Neural progenitor cell (in vitro differentiated cells): Measurements from ENCODE around the gene SHTN1. TPM values are rescaled to one million over a fixed set of nuclear protein-coding genes. Genes with fewer than 3 reads are reported as not detected.

Experiments
- DNase-seq: peaks from one replicate; pipeline ENCODE4 v3.0.0-alpha.2; 2016; ENCODE audit warnings: low spot score
- H2AFZ ChIP-seq: fragments of 200-600 bp; sonication (generic); replicated peaks from 2 replicates; pipeline ENCODE4 v1.6.1; 2016; ENCODE audit warnings: antibody characterized with exemption
- H3F3A ChIP-seq: fragments of 200-600 bp; sonication (generic); 2 replicates; pipeline ENCODE4 v1.6.1; 2016; ENCODE audit warnings: antibody characterized with exemption, low read depth
- H3K27ac ChIP-seq: fragments of 200-600 bp; sonication (generic); 2 replicates; pipeline ENCODE4 v1.5.1; 2016; ENCODE audit warnings: mild to moderate bottlenecking
- H3K27me3 ChIP-seq: fragments of 200-600 bp; sonication (generic); 2 replicates; pipeline ENCODE4 v1.6.1; 2016; ENCODE audit warnings: mild to moderate bottlenecking, moderate library complexity
- H3K36me3 ChIP-seq: fragments of 200-600 bp; sonication (generic); 2 replicates; pipeline ENCODE4 v1.5.1; 2016
- H3K4me1 ChIP-seq: fragments of 200-600 bp; sonication (generic); 2 replicates; pipeline ENCODE4 v1.6.1; 2016; ENCODE audit warnings: mixed run types
- H3K4me2 ChIP-seq: fragments of 200-600 bp; sonication (generic); 2 replicates; pipeline ENCODE4 v1.6.1; 2016
- H3K4me3 ChIP-seq: fragments of 200-600 bp; sonication (generic); 2 replicates; pipeline ENCODE4 v1.5.1; 2016
- H3K79me2 ChIP-seq: fragments of 200-600 bp; sonication (generic); 2 replicates; pipeline ENCODE4 v1.6.1; 2016; ENCODE audit warnings: low read depth
- H3K9ac ChIP-seq: fragments of 200-600 bp; sonication (generic); 2 replicates; pipeline ENCODE4 v1.6.1; 2016
- H3K9me3 ChIP-seq: fragments of 200-600 bp; sonication (generic); 2 replicates; pipeline ENCODE4 v1.5.1; 2016; ENCODE audit warnings: low read depth
- H4K20me1 ChIP-seq: fragments of 200-600 bp; sonication (generic); 2 replicates; pipeline ENCODE4 v1.6.1; 2016; ENCODE audit warnings: low read depth
- H3K27ac Mint-ChIP-seq: 3 replicates; pipeline ENCODE4 v1.8.0; 2021; ENCODE audit warnings: mixed read lengths
- H3K27me3 Mint-ChIP-seq: 2 replicates; pipeline ENCODE4 v1.8.0; 2022; ENCODE audit warnings: low read depth, mild to moderate bottlenecking, inconsistent platforms, moderate library complexity, mixed read lengths; ENCODE audit not compliant: insufficient read depth
- H3K36me3 Mint-ChIP-seq: 3 replicates; pipeline ENCODE4 v1.8.0; 2021; ENCODE audit warnings: mixed read lengths
- H3K4me1 Mint-ChIP-seq: 3 replicates; pipeline ENCODE4 v1.8.0; 2021; ENCODE audit warnings: mixed read lengths
- H3K4me3 Mint-ChIP-seq: 3 replicates; pipeline ENCODE4 v1.8.0; 2021; ENCODE audit warnings: mild to moderate bottlenecking, moderate library complexity, mixed read lengths
- H3K9me3 Mint-ChIP-seq: 3 replicates; pipeline ENCODE4 v1.8.0; 2020; ENCODE audit warnings: mixed read lengths
- EZH2 ChIP-seq: fragments of 200-600 bp; sonication (generic); IDR thresholded peaks from 2 replicates; pipeline ENCODE4 v1.6.1; 2017; ENCODE audit warnings: antibody characterized with exemption, mild to moderate bottlenecking, moderate library complexity
- EZH2phosphoT487 ChIP-seq: fragments of 200-600 bp; sonication (generic); IDR thresholded peaks from 2 replicates; pipeline ENCODE4 v1.6.1; 2017; ENCODE audit warnings: antibody characterized with exemption
- small RNA-seq: library from RNA; depleted of rRNA; stranded (forward); fragments of <200 nt; gene quantifications from one replicate; pipeline ENCODE3, GENCODE V24; 2015
- total RNA-seq: library from RNA; depleted of rRNA; stranded (reverse); fragments of >200 nt; gene quantifications from 2 replicates; pipeline ENCODE4 v1.2.3, GENCODE V29; 2015; ENCODE audit warnings: low replicate concordance
- TF ChIP-seq, protein P1 (sequence below): fragments of 200-600 bp; sonication (generic); IDR thresholded peaks from 2 replicates; pipeline ENCODE4 v1.5.1; 2017; ENCODE audit warnings: antibody characterized with exemption, mild to moderate bottlenecking

The SHTN1 gene
- total RNA-seq, 1 donor from 2014 or later: 17.3 TPM

- H3K4me1 Mint-ChIP-seq: peaks cover 62% of the 10 kb centered on the region
- peaks cover 13% of the 10 kb centered on the region for H4K20me1 ChIP-seq
- H3K4me3 Mint-ChIP-seq: no peak overlapping the region
- peaks cover 46% of the 10 kb centered on the region for H3F3A ChIP-seq
- H3K79me2 ChIP-seq: no peaks in the 10 kb centered on the region
- no peak for DNase-seq
- peaks cover 6% of the 10 kb centered on the region for H3K36me3 Mint-ChIP-seq
- no peak overlapping the region for H3K27ac ChIP-seq
- H3K4me3 ChIP-seq: peak overlapping the region; percentile 23
- no peaks in the 10 kb centered on the region for H3K9me3 ChIP-seq
- H3K9me3 Mint-ChIP-seq: no peaks in the 10 kb centered on the region
- no peaks in the 10 kb centered on the region for H3K36me3 ChIP-seq
- H3K27me3 ChIP-seq: no peaks in the 10 kb centered on the region
- H3K9ac ChIP-seq: no peak overlapping the region
- H3K4me1 ChIP-seq: peaks cover 73% of the 10 kb centered on the region
- TF ChIP-seq EZH2phosphoT487: no peak
- no peak for TF ChIP-seq EZH2
- TF ChIP-seq, protein P1, sequence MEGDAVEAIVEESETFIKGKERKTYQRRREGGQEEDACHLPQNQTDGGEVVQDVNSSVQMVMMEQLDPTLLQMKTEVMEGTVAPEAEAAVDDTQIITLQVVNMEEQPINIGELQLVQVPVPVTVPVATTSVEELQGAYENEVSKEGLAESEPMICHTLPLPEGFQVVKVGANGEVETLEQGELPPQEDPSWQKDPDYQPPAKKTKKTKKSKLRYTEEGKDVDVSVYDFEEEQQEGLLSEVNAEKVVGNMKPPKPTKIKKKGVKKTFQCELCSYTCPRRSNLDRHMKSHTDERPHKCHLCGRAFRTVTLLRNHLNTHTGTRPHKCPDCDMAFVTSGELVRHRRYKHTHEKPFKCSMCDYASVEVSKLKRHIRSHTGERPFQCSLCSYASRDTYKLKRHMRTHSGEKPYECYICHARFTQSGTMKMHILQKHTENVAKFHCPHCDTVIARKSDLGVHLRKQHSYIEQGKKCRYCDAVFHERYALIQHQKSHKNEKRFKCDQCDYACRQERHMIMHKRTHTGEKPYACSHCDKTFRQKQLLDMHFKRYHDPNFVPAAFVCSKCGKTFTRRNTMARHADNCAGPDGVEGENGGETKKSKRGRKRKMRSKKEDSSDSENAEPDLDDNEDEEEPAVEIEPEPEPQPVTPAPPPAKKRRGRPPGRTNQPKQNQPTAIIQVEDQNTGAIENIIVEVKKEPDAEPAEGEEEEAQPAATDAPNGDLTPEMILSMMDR: no peak
- peaks cover 4% of the 10 kb centered on the region for H3K27me3 Mint-ChIP-seq
- H3K27ac Mint-ChIP-seq: peak overlapping the region; percentile 24
- H2AFZ ChIP-seq: no peak overlapping the region
- peak overlapping the region; percentile 70 for H3K4me2 ChIP-seq
Measured at GRCh38 chr10:116835658-116836057, 169.3 kb downstream of the SHTN1 start.

DNA sequence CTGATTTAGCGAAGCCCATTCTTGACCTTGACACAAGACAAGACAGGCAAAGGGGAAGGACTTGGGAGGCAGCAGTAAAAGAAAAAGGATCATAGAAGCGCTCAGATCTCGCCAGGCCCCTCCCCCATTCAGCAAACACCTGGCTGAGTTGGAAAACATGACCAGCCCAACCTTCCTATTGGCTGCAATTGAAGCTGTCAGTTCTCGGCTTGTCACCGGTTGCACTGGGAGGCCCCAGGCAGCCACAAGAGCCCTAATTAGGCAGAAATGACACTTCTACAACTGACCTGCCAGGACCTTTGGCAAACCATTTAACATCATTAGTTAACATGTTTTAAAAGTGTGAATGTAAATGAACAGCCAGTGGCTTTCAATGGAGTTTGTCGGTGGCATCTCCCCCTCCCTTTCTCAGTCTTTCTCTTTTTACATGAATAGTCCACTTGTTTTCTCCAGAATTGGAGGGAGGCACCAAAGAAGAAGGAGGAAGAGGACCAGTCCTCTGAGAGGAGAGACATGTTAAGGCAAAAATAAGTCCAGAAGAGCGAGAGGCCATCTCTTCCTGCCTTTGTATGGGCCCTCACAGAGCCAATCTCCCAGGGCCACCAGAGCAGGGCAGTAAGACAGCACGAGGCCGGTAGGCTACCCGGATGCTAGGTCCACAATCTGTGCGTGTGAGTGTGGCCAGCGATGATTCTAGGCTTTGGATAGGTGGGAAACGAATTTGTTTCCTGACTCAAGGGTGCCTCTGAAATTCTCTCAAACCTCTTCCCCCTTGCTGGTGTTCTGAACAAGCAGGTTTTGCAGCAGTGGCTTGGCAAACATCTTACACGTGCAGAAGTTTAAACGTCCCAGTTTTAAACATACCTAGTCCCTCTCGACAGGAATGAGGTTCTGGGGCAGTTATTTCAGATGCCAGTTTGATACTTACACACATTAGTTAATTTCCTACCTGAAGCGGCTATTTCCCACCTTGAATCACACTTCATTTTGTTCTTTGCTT is 170.7 kb downstream of the SHTN1 start:
- H3K9ac ChIP-seq: no peak overlapping the region
- Mint-ChIP-seq H3K27ac (no peak overlapping the region), H3K4me1 (peaks cover 53% of the 10 kb centered on the region), H3K36me3 (peaks cover 6% of the 10 kb centered on the region), H3K27me3 (peaks cover 4% of the 10 kb centered on the region), H3K4me3 (no peak overlapping the region), H3K9me3 (no peaks in the 10 kb centered on the region)
- H3K27ac ChIP-seq: no peak overlapping the region
- no peak overlapping the region for H3K4me3 ChIP-seq
- H3K9me3 ChIP-seq: no peaks in the 10 kb centered on the region
- peak overlapping the region; percentile 70 for H3K4me2 ChIP-seq
- H4K20me1 ChIP-seq: peaks cover 13% of the 10 kb centered on the region
- peaks cover 59% of the 10 kb centered on the region for H3K4me1 ChIP-seq
- no peaks in the 10 kb centered on the region for H3K27me3 ChIP-seq
- no peak overlapping the region for H2AFZ ChIP-seq
- peaks cover 44% of the 10 kb centered on the region for H3F3A ChIP-seq
- H3K36me3 ChIP-seq: no peaks in the 10 kb centered on the region
- no peaks in the 10 kb centered on the region for H3K79me2 ChIP-seq
- DNase-seq: peak; percentile 79
- TF ChIP-seq, protein P1: no peak
- TF ChIP-seq EZH2phosphoT487 (no peak), EZH2 (no peak)

DNA sequence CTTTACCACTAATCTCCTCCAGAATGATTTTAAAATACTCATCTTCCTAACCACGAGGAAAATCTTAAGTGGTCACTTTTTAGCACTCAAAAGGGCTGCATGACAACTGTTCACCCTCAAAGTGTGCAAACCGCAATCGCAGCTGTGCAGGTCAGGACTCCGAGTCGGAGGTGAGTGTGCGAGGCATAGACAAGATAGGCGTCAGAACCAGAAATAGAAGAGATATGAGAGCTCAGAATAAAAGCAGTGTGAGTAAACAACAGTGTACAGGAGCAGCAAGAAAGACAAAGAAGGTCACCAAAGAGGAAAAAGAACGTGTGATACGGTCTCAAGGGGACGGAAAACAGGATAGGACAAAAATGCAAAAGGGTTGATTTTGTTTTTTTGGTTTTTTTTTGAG is 173.2 kb downstream of the SHTN1 start:
- Mint-ChIP-seq H3K27ac (no peak overlapping the region), H3K27me3 (peaks cover 4% of the 10 kb centered on the region), H3K36me3 (peaks cover 6% of the 10 kb centered on the region), H3K4me3 (no peak overlapping the region), H3K4me1 (peaks cover 42% of the 10 kb centered on the region), H3K9me3 (no peaks in the 10 kb centered on the region)
- Histone ChIP-seq H3K27me3 (no peaks in the 10 kb centered on the region), H3K4me3 (no peak overlapping the region), H3F3A (peaks cover 34% of the 10 kb centered on the region), H3K27ac (no peak overlapping the region), H3K9ac (no peak overlapping the region), H4K20me1 (peaks cover 13% of the 10 kb centered on the region), H3K4me1 (peaks cover 41% of the 10 kb centered on the region), H3K9me3 (no peaks in the 10 kb centered on the region), H3K4me2 (no peak overlapping the region), H3K36me3 (no peaks in the 10 kb centered on the region), H3K79me2 (no peaks in the 10 kb centered on the region), H2AFZ (no peak overlapping the region)
- DNase-seq: no peak
- TF ChIP-seq EZH2phosphoT487 (no peak), EZH2 (no peak)
- TF ChIP-seq, protein P1: no peak

Small RNA genes lying within 50 kb of the gene (small RNA-seq; reads per million reads assigned to genes)
- not detected for gene AC012308.1

Other genes starting within 250 kb of the SHTN1 start
- 0.84 and 10.0 TPM in 2 replicates for gene ENO4, start 155.7 kb downstream of the SHTN1 start, total RNA-seq
- gene VAX1, start 133.1 kb upstream of the SHTN1 start, total RNA-seq: 0.25 TPM in 1 of 2 replicates, not detected in the other
- gene KCNK18, start 192.3 kb upstream of the SHTN1 start, total RNA-seq: not detected in 2 replicates
- gene SLC18A2, start 235.9 kb upstream of the SHTN1 start, total RNA-seq: 0.88 and 1.6 TPM in 2 replicates